GM18502 (cell line): Measurements from ENCODE around the gene PRG2.

Experiments used
- ATAC-seq: cut with Tn5 transposase; IDR thresholded peaks from one replicate; pipeline ENCODE4 v1.9.1; 2021; ENCODE audit warnings: mild to moderate bottlenecking; ENCODE audit not compliant: unreplicated experiment, poor library complexity

The PRG2 gene

GRCh38 chr11:57399221-57399620, 8.8 kb upstream of the PRG2 start:
- no peak for ATAC-seq

GRCh38 chr11:57397394-57397990, 7.0 kb upstream of the PRG2 start:
- no peak for ATAC-seq

- ATAC-seq = no peak
These were observed 6.3 kb upstream of the PRG2 start for GRCh38 chr11:57396744-57397143.

- ATAC-seq = no peak
These were observed 5.6 kb upstream of the PRG2 start for GRCh38 chr11:57395905-57396623.

GRCh38 chr11:57394203-57394965, 3.9 kb upstream of the PRG2 start:
- no peak for ATAC-seq

- no peak for ATAC-seq
These were observed 2.3 kb upstream of the PRG2 start for GRCh38 chr11:57392763-57393105.

- no peak for ATAC-seq
These were observed 1.8 kb upstream of the PRG2 start for GRCh38 chr11:57392066-57392762.

GRCh38 chr11:57391539-57391938, 1.1 kb upstream of the PRG2 start:
- ATAC-seq = no peak

GRCh38 chr11:57391111-57391510, 661 bp upstream of the PRG2 start:
- ATAC-seq = no peak

GRCh38 chr11:57387289-57388030, 3.0 kb downstream of the PRG2 start:
- no peak for ATAC-seq

GRCh38 chr11:57386178-57386940, 4.1 kb downstream of the PRG2 start:
- ATAC-seq = no peak

- no peak for ATAC-seq
These were observed 9.5 kb downstream of the PRG2 start, which contains the start of gene PRG3 for GRCh38 chr11:57380975-57381374. Gene PRG3 (minus strand): TSS chr11:57381150. CDS start chr11:57380708, 442 bp downstream.

GRCh38 chr11:57379732-57380131, 10.7 kb downstream of the PRG2 start:
- ATAC-seq = no peak

GRCh38 chr11:57378186-57378585, 12.3 kb downstream of the PRG2 start:
- no peak for ATAC-seq

- no peak for ATAC-seq
These were observed 13.3 kb downstream of the PRG2 start for GRCh38 chr11:57377107-57377506.

- ATAC-seq = no peak
These were observed 14.1 kb downstream of the PRG2 start for GRCh38 chr11:57376095-57377090.

- ATAC-seq = no peak
These were observed 15.0 kb downstream of the PRG2 start for GRCh38 chr11:57375490-57375889.

- no peak for ATAC-seq
These were observed 15.5 kb downstream of the PRG2 start for GRCh38 chr11:57374966-57375365.
